OCI-LY1 (cell line): Measurements from ENCODE around the gene MVB12B.

Experiments
- H2AFZ ChIP-seq: fragments of 200-600 bp; sonication (generic), shearing (Covaris generic); 2 replicates; pipeline ENCODE4 v1.6.0; 2014; ENCODE audit warnings: antibody characterized with exemption, mild to moderate bottlenecking, low read length
- H3F3A ChIP-seq: fragments of 200-600 bp; sonication (generic), shearing (Covaris generic); 2 replicates; pipeline ENCODE4 v1.6.0; 2014; ENCODE audit warnings: mild to moderate bottlenecking, antibody characterized with exemption, low read length, moderate library complexity; ENCODE audit not compliant: insufficient read depth
- H3K27ac ChIP-seq: fragments of 200-600 bp; sonication (generic); 2 replicates; pipeline ENCODE4 v1.5.1; 2014; ENCODE audit warnings: low read length, mixed run types, mild to moderate bottlenecking, low read depth; ENCODE audit not compliant: poor library complexity, severe bottlenecking
- H3K27me3 ChIP-seq: fragments of 200-600 bp; sonication (generic); 2 replicates; pipeline ENCODE4 v1.6.0; 2014; ENCODE audit warnings: antibody characterized with exemption, mild to moderate bottlenecking, low read length, moderate library complexity; ENCODE audit not compliant: insufficient read depth
- H3K36me3 ChIP-seq: fragments of 200-600 bp; sonication (generic); 2 replicates; pipeline ENCODE4 v1.6.1; 2014; ENCODE audit warnings: mild to moderate bottlenecking, antibody characterized with exemption, low read length, moderate library complexity, mixed read lengths; ENCODE audit not compliant: insufficient read depth
- H3K4me1 ChIP-seq: fragments of 200-600 bp; sonication (generic); 2 replicates; pipeline ENCODE4 v1.5.1; 2014; ENCODE audit warnings: mild to moderate bottlenecking, low read length, moderate library complexity; ENCODE audit not compliant: insufficient read depth, severe bottlenecking
- H3K4me2 ChIP-seq: fragments of 200-600 bp; sonication (generic), shearing (Covaris generic); 2 replicates; pipeline ENCODE4 v1.6.1; 2014; ENCODE audit warnings: low read length
- H3K4me3 ChIP-seq: fragments of 200-600 bp; sonication (generic); 2 replicates; pipeline ENCODE4 v1.5.1; 2014; ENCODE audit warnings: low read length, low read depth, mild to moderate bottlenecking, mixed read lengths; ENCODE audit not compliant: poor library complexity, severe bottlenecking
- H3K79me2 ChIP-seq: fragments of 200-600 bp; shearing (Covaris generic); 2 replicates; pipeline ENCODE4 v1.6.1; 2016; ENCODE audit warnings: mixed run types, low read length, mixed read lengths; ENCODE audit not compliant: insufficient read depth
- H3K9ac ChIP-seq: fragments of 200-600 bp; sonication (generic), shearing (Covaris generic); 2 replicates; pipeline ENCODE4 v1.6.1; 2014; ENCODE audit warnings: mild to moderate bottlenecking, low read length, mixed read lengths
- H3K9me2 ChIP-seq: fragments of 200-600 bp; sonication (generic), shearing (Covaris generic); 2 replicates; pipeline ENCODE4 v1.6.1; 2014; ENCODE audit warnings: low read depth, mild to moderate bottlenecking, low read length, mixed read lengths
- H3K9me3 ChIP-seq: fragments of 200-600 bp; shearing (Covaris generic); 2 replicates; pipeline ENCODE4 v1.6.1; 2014; ENCODE audit warnings: low read length, mixed read lengths
- H4K20me1 ChIP-seq: fragments of 200-600 bp; sonication (generic), shearing (Covaris generic); 2 replicates; pipeline ENCODE4 v1.6.0; 2016; ENCODE audit warnings: mild to moderate bottlenecking, low read length; ENCODE audit not compliant: insufficient read depth
- CTCF ChIP-seq: fragments of 200-600 bp; sonication (generic), shearing (Covaris generic); IDR thresholded peaks from 2 replicates; pipeline ENCODE4 v1.5.1; 2017; ENCODE audit warnings: mild to moderate bottlenecking, antibody characterized with exemption, low read length, moderate library complexity, mixed read lengths
- EZH2 ChIP-seq: fragments of 200-600 bp; sonication (generic), shearing (Covaris generic); IDR thresholded peaks from 2 replicates; pipeline ENCODE4 v1.8.0; 2017; ENCODE audit warnings: borderline replicate concordance, mixed run types, mild to moderate bottlenecking, antibody characterized with exemption, low read length, moderate library complexity, mixed read lengths

The MVB12B gene

GRCh38 chr9:126510564-126510963 is 183.9 kb downstream of the MVB12B start:
- H3K9ac ChIP-seq = no peak overlapping the region
- H3K4me2 ChIP-seq = no peak overlapping the region
- no peaks in the 10 kb centered on the region for H3K79me2 ChIP-seq
- no peaks in the 10 kb centered on the region for H3K4me1 ChIP-seq
- H3F3A ChIP-seq = no peaks in the 10 kb centered on the region
- H3K9me2 ChIP-seq = no peaks in the 10 kb centered on the region
- no peaks in the 10 kb centered on the region for H3K36me3 ChIP-seq
- TF ChIP-seq CTCF (no peak), EZH2 (no peak)
- H3K27ac ChIP-seq = no peak overlapping the region
- 0 out of 2 replicates have a peak, but pooled peaks cover 2% of the 10 kb centered on the region for H3K27me3 ChIP-seq
- no peaks in the 10 kb centered on the region for H3K9me3 ChIP-seq
- no peak overlapping the region for H2AFZ ChIP-seq
- H3K4me3 ChIP-seq = no peak overlapping the region
- H4K20me1 ChIP-seq = no peaks in the 10 kb centered on the region

- Histone ChIP-seq H4K20me1 (no peaks in the 10 kb centered on the region), H3K79me2 (no peaks in the 10 kb centered on the region), H3K4me1 (no peaks in the 10 kb centered on the region), H3K27me3 (0 out of 2 replicates have a peak, but pooled peaks cover 2% of the 10 kb centered on the region), H3K4me2 (no peak overlapping the region), H3K9me3 (no peaks in the 10 kb centered on the region), H3K36me3 (no peaks in the 10 kb centered on the region), H3K4me3 (no peak overlapping the region), H3K27ac (no peak overlapping the region), H3F3A (no peaks in the 10 kb centered on the region), H2AFZ (no peak overlapping the region), H3K9me2 (no peaks in the 10 kb centered on the region), H3K9ac (no peak overlapping the region)
- TF ChIP-seq CTCF (no peak), EZH2 (no peak)
Measured at GRCh38 chr9:126511411-126511810, 184.8 kb downstream of the MVB12B start.

- Histone ChIP-seq H4K20me1 (no peaks in the 10 kb centered on the region), H3K9me3 (no peaks in the 10 kb centered on the region), H2AFZ (no peak overlapping the region), H3K27ac (no peak overlapping the region), H3K27me3 (peaks cover 13% of the 10 kb centered on the region), H3K36me3 (no peaks in the 10 kb centered on the region), H3F3A (no peaks in the 10 kb centered on the region), H3K79me2 (no peaks in the 10 kb centered on the region), H3K4me2 (no peak overlapping the region), H3K4me3 (no peak overlapping the region), H3K4me1 (peaks cover 5% of the 10 kb centered on the region), H3K9me2 (no peaks in the 10 kb centered on the region), H3K9ac (no peak overlapping the region)
- no peak for TF ChIP-seq EZH2
- TF ChIP-seq CTCF = no peak
Measured at GRCh38 chr9:126513159-126514036, 186.8 kb downstream of the MVB12B start.
